GM19395 (cell line): ENCODE measurements around the gene NXPE2.

ENCODE experiments used
- ATAC-seq: cut with Tn5 transposase; IDR thresholded peaks from one replicate; pipeline ENCODE4 v1.9.1; 2021; ENCODE audit warnings: mild to moderate bottlenecking, moderate library complexity; ENCODE audit not compliant: unreplicated experiment

The NXPE2 gene

GRCh38 chr11:114738954-114739353 lies 60.6 kb downstream of the NXPE2 start:
- ATAC-seq = peak; percentile 49

- no peak for ATAC-seq
These were observed 66.9 kb downstream of the NXPE2 start for GRCh38 chr11:114745150-114745671.

- no peak for ATAC-seq
These were observed 67.7 kb downstream of the NXPE2 start for GRCh38 chr11:114746013-114746412.
